Measurements from ENCODE around the gene MGME1. TPM values are rescaled to one million over a fixed set of nuclear protein-coding genes. Genes with fewer than 3 reads are reported as not detected.

Gene MGME1, protein sequence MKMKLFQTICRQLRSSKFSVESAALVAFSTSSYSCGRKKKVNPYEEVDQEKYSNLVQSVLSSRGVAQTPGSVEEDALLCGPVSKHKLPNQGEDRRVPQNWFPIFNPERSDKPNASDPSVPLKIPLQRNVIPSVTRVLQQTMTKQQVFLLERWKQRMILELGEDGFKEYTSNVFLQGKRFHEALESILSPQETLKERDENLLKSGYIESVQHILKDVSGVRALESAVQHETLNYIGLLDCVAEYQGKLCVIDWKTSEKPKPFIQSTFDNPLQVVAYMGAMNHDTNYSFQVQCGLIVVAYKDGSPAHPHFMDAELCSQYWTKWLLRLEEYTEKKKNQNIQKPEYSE
- total RNA-seq, result 10 to 100 TPM in 2 of 4 donors, 1 to 10 TPM in 2; 5.0 to 15.8 (median 10.8) TPM
- 10 to 100 TPM; 14.8 to 17.4 (median 16.9) TPM for polyA plus RNA-seq

DNA sequence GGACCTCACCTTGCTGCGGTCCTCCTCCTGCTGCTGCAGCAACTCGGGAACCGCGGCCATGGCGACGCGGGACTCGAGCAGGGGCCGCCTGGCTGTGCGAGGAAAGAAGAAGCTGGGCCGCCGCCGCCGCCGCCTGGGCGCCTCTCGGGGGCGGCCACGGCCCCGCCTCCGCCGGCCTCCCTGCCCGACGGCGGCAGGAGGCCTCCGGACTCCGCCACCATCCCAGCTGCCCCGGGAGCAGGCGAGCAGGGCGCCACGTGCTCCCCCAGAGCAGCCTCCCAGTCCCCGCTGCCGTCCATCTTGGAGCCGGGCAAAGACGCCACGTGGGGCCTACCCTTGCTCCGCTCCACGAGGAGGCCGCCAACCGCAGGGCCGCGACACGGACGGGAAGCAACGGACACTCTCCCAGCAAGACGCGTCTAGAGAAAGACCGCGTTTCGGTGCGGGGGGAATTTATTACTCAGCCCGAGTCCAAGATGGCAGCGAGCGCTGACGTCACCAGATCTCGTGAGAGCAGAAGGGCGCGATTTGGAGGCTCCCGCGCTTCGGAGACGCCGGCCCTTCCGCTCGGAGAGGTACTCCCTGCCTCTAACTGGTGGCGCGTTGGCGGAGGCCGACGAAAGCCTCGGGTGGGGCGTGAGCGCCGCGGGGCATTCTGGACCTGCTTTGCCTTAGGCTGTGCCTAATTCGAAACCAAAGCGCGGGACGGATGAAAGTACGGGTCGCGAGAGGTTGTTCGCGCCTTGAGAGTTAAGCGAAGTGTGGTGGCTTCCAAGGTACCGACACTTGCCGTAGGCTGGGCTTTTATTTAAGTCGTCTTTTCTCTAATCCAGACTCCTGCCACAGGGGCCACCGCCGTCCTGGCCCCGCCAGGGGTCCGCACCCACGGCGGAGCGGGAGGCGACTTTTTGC lies at the start of gene MGME1, which contains the start of gene SNX5:
TSS of gene MGME1 (plus strand) at position 653 of the 912 bp plus-strand sequence. CDS start 842 bp downstream, outside the sequence.
TSS of gene SNX5 (minus strand) at position 429 of the 912 bp plus-strand sequence. CDS start at position 60, 369 bp downstream.
- Histone ChIP-seq H3K27me3 (no peaks in the 10 kb centered on the region), H3K4me3 (peak within 1 kb of the TSS; percentile 55 to 95 (median 83)), H3K36me3 (no peaks in the 10 kb centered on the region), H3K9me3 (no peaks in the 10 kb centered on the region), H3K4me1 (peaks cover 0 to 79% (median 64%) of the 10 kb centered on the region in 4 donors), H3K27ac (peak within 1 kb of the TSS; percentile 94 to 97 (median 96))
- intact Hi-C loops (cut with DNase I), result loop anchor here (1.0 to 5.0 kb wide), 3 partner anchors 169 to 436 kb away; partner anchors contain the start of genes BFSP1, KAT14 and PET117
- DNase-seq, result peak; percentile 100
- 0% methylated on average over 96 of the region's 96 CpGs for WGBS, 2 donors
- TF ChIP-seq EP300 (IDR thresholded peaks at IDR 0.05) (peak in 2 of 4 donors; percentile 17 to 48), POLR2AphosphoS5 (IDR thresholded peaks at IDR 0.05) (peak; percentile 68 to 90 (median 73)), POLR2A (IDR thresholded peaks at IDR 0.05) (peak; percentile 26 to 33)
- TF ChIP-seq, protein P1, sequence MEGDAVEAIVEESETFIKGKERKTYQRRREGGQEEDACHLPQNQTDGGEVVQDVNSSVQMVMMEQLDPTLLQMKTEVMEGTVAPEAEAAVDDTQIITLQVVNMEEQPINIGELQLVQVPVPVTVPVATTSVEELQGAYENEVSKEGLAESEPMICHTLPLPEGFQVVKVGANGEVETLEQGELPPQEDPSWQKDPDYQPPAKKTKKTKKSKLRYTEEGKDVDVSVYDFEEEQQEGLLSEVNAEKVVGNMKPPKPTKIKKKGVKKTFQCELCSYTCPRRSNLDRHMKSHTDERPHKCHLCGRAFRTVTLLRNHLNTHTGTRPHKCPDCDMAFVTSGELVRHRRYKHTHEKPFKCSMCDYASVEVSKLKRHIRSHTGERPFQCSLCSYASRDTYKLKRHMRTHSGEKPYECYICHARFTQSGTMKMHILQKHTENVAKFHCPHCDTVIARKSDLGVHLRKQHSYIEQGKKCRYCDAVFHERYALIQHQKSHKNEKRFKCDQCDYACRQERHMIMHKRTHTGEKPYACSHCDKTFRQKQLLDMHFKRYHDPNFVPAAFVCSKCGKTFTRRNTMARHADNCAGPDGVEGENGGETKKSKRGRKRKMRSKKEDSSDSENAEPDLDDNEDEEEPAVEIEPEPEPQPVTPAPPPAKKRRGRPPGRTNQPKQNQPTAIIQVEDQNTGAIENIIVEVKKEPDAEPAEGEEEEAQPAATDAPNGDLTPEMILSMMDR (IDR thresholded peaks at IDR 0.05), result no peak

DNA sequence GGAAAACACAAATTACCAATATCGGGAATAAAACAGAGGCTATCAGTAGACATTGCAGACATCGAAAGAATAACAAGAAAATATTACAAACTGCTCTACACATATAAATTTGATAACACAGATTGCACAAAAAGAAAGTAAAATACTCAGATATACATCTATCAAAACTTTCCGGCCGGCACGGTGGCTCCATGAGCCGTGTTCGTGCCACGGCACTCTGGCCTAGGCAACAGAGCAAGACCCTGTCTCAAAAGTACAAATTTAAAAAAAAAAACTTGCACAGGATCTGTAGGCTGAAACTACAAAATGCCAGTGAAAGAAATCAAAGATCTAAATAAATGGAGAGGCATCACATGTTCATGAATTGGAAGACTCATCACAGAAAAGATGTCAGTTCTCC lies 49.7 kb upstream of the MGME1 start:
- 96% methylated on average over 8 of the region's 8 CpGs for WGBS, 2 donors
- H3K9me3 ChIP-seq, result no peaks in the 10 kb centered on the region
- no peaks in the 10 kb centered on the region for H3K4me1 ChIP-seq
- H3K27me3 ChIP-seq, result no peaks in the 10 kb centered on the region
- intact Hi-C loops (cut with DNase I), result no loop called here
- peak; percentile 51 for DNase-seq
- no peaks in the 10 kb centered on the region for H3K36me3 ChIP-seq
- H3K27ac ChIP-seq, result no peak overlapping the region
- H3K4me3 ChIP-seq, result no peak overlapping the region
- no peak for TF ChIP-seq POLR2A (IDR thresholded peaks at IDR 0.05)
- TF ChIP-seq, protein P1 (IDR thresholded peaks at IDR 0.05), result no peak
- TF ChIP-seq EP300 (IDR thresholded peaks at IDR 0.05), result no peak
- TF ChIP-seq POLR2AphosphoS5 (IDR thresholded peaks at IDR 0.05), result no peak

DNA sequence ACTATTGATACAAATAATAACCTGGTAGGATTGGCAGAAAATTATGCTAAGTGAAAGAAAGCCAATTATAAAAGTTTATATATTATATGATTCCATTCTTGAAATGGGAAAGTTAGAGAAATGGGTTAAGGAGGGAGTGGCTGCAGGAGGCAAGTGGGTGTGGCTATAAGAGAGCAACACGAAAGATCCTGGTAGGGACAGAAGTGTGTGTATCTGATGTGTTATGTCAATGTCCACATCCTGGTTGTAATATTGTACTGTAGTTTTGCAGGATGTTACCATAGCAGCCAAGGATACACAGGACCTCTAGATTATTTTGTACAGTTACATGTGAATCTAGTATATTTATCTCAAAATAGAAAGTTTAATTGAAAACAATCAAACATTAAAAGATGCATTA lies 47.0 kb upstream of the MGME1 start:
- no peaks in the 10 kb centered on the region for H3K36me3 ChIP-seq
- no peak for DNase-seq
- H3K4me3 ChIP-seq, result no peak overlapping the region
- no peak overlapping the region for H3K27ac ChIP-seq
- intact Hi-C loops (cut with DNase I), result no loop called here
- 2 to 29% methylated on average over 1 of the region's 1 CpG for WGBS, 2 donors
- peaks cover 0 to 5% (median 0%) of the 10 kb centered on the region in 4 donors for H3K4me1 ChIP-seq
- TF ChIP-seq POLR2A (IDR thresholded peaks at IDR 0.05), result no peak
- no peaks in the 10 kb centered on the region for H3K9me3 ChIP-seq
- no peaks in the 10 kb centered on the region for H3K27me3 ChIP-seq

DNA sequence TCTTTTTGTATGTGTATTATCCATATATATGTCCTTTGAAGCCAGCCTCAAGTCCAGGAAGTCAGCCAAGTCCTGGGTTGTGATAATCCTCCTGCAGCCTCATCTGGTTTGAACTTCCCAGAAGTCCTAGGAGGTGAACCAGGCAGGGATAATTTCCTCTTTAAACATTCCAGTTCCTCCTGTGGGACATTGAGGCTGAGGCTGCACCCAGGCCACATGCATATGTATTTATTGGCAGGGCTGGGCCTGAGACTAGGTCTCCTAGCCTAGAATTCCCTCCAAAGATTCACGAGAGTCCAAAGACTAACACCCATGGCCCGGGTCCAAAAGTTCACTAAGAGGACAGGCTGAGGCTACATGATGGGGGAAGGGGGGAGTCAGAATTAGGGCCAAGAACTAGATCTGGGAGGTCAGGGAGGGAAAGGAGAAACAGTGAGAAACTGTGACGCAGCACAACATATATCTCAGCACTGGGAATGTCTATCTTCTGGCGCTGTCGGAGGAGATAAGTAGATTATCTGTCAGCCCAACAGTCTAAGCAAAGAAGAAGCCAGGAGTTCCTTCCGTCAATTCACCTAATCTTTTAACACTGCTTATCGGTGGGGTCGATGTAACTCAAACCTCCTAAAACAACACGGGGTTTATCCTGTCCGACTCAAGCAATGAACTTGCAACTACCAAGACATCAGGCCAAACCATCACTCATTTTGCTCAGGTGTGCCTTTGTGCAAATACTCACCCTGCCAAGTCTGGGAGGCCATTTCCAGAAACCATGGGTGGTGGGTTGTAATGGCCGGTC lies 43.5 kb upstream of the MGME1 start:
- Histone ChIP-seq H3K9me3 (no peaks in the 10 kb centered on the region), H3K27ac (no peak overlapping the region), H3K36me3 (no peaks in the 10 kb centered on the region), H3K4me3 (no peak overlapping the region), H3K27me3 (no peaks in the 10 kb centered on the region), H3K4me1 (peaks cover 0 to 5% (median 0%) of the 10 kb centered on the region in 4 donors)
- intact Hi-C loops (cut with DNase I), result no loop called here
- no peak for DNase-seq
- TF ChIP-seq EP300 (IDR thresholded peaks at IDR 0.05), result no peak
- TF ChIP-seq, protein P1 (IDR thresholded peaks at IDR 0.05), result no peak
- TF ChIP-seq POLR2AphosphoS5 (IDR thresholded peaks at IDR 0.05), result no peak
- no peak for TF ChIP-seq POLR2A (IDR thresholded peaks at IDR 0.05)
- 17 to 61% methylated on average over 11 of the region's 11 CpGs for WGBS, 2 donors

Measured in sigmoid colon (tissue), 7 donors.